Stimulated activated CD8-positive, alpha-beta memory T cell treated with anti-CD3 and anti-CD28 coated beads, Interleukin-4, amount 100 ng/mL, for 4 hours (primary cell): ENCODE measurements around the gene TGM4.
"Not testable (repeated sequence)": the region's sequence is repeated elsewhere in the genome, so short reads cannot be mapped to it uniquely, and the experiment has no call there.

Experiments
- DNase-seq, 2 donors: peaks; one replicate each; pipeline ENCODE4 v3.0.0-alpha.2; 2020; ENCODE audit warnings: low read depth in 2 of 2, low spot score in 1 of 2

Gene TGM4

DNA sequence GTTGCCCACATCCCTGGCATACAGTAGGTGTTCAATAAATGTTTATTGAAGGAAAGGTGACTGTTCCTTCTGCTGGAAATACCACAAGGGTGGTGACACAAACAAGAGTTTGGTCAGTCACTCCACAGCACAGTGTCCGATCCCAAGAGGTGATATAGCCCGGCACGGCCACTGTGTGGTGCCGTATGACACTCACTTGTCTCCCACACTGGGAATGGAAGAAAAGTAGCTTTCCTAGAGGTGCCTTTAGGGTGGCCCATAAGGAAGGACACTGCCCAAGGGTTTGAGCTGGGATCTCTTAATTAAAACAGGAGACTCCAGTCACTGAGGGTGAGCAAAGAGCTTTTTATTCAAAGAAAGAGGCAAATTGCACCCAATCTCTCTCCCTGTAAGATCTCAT, 40.5 kb downstream of the TGM4 start:
- no peak for DNase-seq

DNA sequence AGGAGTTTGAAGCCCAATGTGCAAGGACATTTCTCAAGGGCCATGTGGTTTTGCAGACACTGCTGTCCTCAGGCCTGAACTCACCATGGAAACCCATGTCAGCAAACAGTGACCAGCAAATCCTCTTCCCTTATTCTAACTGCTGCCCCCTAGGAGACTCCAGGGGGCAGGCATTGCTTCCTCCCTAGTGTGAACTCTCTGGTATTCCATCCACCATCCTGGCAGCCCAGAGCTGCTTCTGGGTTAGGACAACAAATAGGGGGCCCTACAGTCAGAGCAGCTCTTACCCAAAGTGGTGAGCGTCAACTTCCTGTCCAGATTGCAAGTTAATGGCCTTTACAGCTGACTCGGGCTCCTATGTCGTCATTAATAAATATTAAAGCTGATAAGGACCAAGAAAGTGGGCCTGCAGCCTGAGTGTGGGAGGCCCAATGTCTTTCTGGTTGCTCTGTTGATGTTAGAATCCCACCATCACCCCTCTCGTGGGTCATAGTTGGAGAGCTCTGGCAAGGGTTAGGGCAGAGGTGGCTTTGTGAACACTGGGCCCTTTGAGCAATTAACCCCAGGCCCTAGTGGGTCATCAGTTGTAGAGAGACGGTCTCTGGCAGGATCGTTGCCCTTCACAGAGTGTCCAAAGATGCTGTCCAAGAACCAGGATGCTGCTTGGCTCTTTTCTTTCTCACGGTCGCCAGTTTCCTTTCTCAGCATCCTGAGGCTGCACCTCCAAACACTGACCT, 41.5 kb downstream of the TGM4 start:
- DNase-seq: no peak

GRCh38 chr3:44918087-44918486, 43.7 kb downstream of the TGM4 start:
- DNase-seq: no peak

DNA sequence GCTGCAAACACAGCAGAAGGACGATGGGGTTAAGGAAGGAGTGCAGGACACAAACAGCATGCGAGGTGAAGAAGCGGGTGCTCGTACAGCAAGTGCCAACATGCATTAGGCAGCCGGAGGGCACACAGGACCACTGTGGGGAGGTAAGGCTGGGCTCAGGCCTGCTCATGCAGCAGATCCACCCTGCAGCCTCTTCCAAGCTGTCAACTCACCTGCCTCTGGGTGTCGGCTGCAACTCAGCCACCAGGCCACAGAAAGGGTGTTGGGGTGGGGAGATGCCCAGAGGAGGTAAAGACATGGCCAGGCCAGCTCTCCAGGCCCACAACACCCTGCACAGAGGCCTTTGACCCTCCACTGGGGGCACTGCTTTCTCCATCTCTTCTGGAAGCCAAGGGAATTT, 44.2 kb downstream of the TGM4 start:
- DNase-seq: no peak

DNA sequence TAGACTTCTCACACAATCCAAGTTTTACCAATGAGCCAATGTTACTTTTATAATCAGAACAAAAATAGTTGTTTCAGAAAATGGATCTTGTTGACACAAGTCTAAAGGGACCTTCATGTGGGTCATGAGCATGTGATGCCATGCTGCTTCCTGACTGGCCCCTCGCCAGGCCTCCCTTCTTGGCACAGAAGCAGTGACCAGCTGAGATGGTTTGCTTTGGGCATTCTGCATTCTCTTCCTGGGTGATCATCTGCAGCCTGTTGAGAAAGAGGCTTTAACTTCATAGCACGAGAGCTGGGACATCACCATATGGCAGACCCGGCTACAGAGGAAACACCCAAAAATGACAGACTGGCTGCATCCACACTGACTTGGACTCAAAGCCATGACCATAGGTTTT, 45.7 kb downstream of the TGM4 start:
- DNase-seq: no peak

GRCh38 chr3:44923632-44924456, 49.4 kb downstream of the TGM4 start:
- no peak for DNase-seq

DNA sequence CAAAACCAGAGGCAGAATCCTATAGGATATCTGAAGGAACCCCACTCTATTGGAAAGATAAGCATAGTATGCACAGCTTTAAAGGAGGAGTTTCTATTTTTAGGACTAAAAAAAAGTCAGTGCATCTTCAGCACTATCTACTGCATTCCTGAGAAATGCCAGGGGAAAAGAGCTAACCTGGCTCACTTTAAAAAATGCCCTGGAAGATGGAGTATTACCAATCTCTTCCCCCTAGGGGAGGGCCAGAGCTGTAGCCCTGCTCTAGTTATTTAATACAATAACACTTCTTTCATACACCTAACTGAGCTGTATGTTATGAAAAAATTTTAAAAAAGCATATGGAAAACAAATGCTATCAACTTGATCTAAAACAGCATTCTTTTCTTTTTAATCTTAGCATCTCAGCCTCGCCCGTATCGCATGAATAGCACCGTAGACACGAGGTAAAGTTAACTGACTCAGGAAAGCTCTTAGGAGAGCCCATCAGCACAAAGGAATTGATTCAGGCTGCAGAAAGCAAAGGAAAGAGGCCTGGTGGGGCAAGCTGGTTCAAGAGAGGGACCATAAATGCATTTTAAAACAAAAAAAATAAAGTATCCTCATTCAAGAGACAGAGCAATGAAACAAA, 50.2 kb downstream of the TGM4 start:
- DNase-seq: no peak

DNA sequence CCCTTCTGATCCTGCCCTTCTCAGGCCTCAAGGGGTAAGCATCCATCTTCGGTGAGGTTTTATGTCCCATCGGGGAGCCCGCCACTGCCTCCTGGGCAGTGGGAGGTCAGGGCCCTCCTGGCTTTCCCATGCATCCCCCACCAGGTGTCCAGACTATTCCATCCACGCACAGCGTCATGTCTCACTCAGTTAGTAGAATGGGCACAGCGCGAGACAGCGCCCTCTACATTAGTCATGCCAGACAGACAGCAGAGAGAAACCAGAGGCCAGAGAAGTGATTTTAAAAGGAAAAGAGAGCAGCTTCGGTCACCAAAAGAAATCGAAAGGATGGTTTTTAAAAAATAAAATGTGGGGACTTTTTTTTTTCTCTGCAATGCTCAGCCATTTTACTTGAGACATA, 51.8 kb downstream of the TGM4 start:
- DNase-seq: no peak

DNA sequence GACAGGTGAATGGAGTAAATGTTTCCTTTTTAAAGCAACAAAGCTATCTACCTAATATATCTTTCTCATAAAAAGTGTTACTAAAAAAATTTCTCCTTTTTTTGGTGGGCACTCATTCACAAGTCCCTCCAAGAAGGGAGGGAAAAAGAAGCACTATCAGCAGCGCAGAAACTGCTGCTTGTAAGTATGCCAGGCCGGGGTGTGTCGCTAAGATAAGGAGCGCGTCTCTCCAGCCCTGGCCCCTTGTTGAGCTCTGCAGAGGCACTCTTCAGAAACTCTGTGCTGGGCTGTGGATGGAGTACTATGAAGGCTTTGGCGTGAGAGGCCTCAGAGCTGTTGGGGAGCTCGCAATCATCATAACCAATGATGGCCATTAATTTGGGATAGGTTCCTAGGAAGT, 52.5 kb downstream of the TGM4 start:
- DNase-seq: no peak

GRCh38 chr3:44927371-44927770, 53.0 kb downstream of the TGM4 start:
- DNase-seq: no peak

- DNase-seq: no peak
These were observed 55.4 kb downstream of the TGM4 start for GRCh38 chr3:44929782-44930181.

DNA sequence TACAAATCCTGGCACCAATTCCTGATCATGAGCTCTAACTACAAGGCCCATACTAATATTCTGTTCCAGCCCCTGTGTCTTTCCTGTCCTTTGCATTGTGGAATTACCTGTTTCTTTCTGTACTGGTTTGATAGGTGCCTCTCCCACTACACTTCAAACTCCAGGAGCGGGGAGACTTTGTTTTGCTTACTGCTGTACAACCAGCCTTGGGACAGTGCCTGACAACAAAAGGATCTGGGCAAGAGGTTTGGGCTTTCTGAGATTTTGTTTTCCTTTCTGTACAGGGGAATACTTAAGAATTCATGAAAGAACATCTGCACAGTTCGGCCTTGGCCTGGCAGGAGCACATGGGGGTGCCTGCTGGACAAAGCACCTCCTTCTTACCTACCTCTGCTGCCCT, 56.5 kb downstream of the TGM4 start:
- no peak for DNase-seq

GRCh38 chr3:44931791-44932190, 57.4 kb downstream of the TGM4 start:
- DNase-seq: no peak

- DNase-seq: no peak
These were observed 57.9 kb downstream of the TGM4 start for GRCh38 chr3:44932271-44932670.

DNA sequence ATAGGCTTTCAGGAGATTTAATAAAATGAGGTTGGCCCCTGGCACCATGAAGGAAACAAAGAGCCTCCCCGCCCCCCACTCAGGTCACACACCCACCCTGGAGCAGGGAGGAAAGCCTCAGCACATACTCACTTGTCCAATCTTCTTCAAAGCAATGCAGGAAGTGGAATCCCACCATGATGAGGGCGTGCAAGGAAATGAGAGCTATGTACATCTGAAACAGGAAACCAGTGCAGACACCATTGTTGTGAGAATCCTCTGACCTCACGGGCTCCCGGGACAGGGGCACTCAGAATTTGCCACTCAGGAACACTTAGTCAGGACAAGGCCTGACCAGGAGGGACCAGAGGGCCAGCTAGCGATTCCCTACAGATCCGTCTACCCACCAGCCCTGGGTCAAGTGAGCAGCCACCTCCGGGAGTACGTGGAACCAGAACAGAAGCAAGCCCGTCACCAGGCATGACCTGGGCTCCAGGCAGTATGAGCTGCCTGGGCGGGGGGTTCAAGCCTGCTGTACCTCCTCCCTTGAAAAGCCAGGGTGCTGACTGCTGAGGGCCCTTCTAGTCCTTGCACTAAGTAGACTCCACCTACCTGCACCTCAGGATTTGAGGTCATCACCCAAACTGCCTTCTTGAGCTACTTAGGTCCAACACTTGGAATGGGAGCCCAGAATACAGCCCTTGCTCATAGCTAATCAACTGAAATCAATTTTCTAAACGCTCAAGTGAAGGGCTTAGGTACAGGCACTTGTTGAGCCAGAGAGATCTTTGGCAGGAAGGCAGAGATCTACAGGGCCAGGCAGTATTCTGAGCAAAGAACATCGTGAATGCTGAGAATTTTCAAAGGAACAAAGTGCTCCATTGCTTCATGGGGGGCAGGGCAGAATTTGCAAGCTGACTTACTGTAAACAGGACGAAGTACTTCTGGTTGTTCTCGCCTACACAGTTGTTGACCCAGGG, 58.9 kb downstream of the TGM4 start:
- no peak for DNase-seq

DNA sequence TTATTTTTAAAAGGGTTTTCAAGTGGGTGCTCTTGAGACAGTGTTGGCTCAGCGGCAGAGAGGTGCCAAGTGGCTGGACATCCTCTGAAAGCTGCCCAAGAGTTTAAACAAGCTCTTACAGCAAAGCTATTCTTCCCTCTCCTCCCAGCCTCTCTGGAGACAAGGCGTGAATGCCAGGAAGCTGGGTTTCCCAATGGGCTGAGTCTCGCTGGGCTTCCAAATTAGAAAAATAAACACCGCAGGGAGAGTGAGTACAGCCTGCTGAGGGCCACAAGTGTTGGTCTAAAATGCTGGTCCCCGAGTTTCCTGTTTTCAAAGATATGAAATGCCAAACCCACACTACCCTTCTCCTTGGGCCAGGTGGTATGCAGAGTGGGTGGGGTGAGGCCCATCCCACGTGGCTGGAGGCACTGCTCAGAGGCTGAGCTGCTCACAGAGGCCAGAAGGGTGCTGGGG, 65.2 kb downstream of the TGM4 start:
- DNase-seq: no peak

- DNase-seq: no peak
These were observed 68.0 kb downstream of the TGM4 start for GRCh38 chr3:44942202-44942921.

GRCh38 chr3:44948239-44948638, 73.8 kb downstream of the TGM4 start:
- no peak for DNase-seq

- DNase-seq: not testable (repeated sequence)
These were observed 75.4 kb downstream of the TGM4 start for GRCh38 chr3:44949770-44950169.

DNA sequence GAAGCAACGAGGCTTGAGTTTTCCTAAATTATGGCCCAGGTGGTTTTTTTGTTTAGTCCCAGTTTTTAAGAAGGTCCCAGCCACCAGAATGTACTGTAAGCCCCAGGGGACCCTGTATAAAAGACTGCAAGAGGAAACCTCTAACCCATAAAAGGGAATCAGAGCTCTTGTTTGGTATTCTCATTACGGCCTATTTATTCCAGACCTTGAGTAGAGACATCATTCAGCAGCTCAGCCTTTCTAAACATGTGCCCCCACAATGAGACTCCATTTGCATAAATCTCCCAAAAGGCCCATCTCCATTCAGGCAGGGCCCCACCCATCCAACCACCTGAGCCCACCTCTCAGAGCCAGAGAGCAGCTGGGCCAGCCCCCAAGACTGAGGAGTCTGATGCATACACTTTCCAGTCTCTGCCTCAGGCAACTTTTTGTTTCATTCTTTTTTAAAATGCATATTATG, 75.9 kb downstream of the TGM4 start:
- no peak for DNase-seq
